Neural cell (in vitro differentiated cells): Measurements from ENCODE around the gene CTSE.

ENCODE experiments used
- POLR2AphosphoS5 ChIP-seq: IDR thresholded peaks from 2 replicates; pipeline ENCODE4 v1.6.1; 2012
- REST ChIP-seq: IDR thresholded peaks from 2 replicates; pipeline ENCODE4 v1.6.1; 2012; ENCODE audit warnings: borderline replicate concordance
- TAF1 ChIP-seq: IDR thresholded peaks from 2 replicates; pipeline ENCODE4 v1.6.1; 2012; ENCODE audit warnings: low read depth
- TF ChIP-seq, protein P1 (sequence below): fragments of 450-650 bp; IDR thresholded peaks from 2 replicates; pipeline ENCODE4 v1.5.1; 2014; ENCODE audit warnings: antibody characterized with exemption, mild to moderate bottlenecking, moderate library complexity; ENCODE audit not compliant: poor library complexity, severe bottlenecking

DNA sequence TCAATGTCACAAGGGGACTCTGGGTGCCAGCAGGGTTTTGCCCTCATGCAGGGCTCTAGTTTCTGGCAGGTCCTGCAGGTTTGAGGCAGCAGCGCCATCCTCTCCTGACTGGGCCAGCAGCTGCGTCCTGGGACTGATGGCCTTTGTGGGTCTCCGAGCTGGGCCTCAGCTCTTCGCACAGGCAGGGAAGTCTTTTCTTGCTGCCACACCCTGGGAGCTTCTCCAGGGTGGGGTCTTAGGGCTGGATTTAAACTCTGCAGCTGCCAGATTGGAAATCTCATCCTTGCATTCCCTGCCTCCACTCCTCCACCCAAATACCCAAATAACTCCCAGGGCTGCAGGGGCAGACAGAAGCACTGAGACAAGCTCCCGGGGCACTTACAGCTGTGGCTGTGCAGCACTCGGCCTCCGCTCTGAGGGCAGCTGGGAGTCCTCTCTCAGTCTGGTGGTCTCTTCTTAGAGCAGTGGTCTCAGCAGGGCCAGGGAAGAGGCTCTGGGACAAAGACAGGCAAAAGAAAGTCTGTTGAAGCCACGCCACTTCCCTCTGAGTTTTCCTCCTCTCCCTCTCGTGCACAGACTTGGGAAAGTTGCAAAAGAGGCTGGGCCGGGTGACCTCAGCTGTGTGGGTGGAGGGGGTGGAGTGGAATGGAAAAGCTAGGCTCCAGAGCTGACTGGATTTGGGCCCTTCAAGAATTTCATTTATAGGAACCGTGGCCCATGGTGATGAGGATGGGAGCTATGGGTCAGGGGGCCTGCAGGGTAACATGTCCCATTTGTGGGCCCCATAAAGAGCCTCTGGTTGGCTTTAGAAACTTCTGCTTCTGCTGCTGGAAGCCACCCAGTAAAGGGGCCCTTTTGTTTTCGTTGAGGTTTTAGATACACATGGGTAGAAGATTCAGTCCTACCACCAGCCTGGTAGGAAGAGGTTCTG is 20.6 kb downstream of the CTSE start, which contains the start of gene RAB7B:
- TF ChIP-seq, protein P1, sequence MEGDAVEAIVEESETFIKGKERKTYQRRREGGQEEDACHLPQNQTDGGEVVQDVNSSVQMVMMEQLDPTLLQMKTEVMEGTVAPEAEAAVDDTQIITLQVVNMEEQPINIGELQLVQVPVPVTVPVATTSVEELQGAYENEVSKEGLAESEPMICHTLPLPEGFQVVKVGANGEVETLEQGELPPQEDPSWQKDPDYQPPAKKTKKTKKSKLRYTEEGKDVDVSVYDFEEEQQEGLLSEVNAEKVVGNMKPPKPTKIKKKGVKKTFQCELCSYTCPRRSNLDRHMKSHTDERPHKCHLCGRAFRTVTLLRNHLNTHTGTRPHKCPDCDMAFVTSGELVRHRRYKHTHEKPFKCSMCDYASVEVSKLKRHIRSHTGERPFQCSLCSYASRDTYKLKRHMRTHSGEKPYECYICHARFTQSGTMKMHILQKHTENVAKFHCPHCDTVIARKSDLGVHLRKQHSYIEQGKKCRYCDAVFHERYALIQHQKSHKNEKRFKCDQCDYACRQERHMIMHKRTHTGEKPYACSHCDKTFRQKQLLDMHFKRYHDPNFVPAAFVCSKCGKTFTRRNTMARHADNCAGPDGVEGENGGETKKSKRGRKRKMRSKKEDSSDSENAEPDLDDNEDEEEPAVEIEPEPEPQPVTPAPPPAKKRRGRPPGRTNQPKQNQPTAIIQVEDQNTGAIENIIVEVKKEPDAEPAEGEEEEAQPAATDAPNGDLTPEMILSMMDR: no peak
- TF ChIP-seq POLR2AphosphoS5 (no peak), REST (no peak), TAF1 (no peak)
